ENCODE data around the gene SEZ6L.

GRCh38 chr22:26141831-26142230, 27.4 kb upstream of the SEZ6L start:
- TF ChIP-seq CTCF (IDR thresholded peaks at IDR 0.05; ENCODE audit: low read depth, low read length, poor library complexity, severe bottlenecking) (no peak), EZH2phosphoT487 (IDR thresholded peaks at IDR 0.05; ENCODE audit: borderline replicate concordance, low read length) (no peak)
